Adrenal gland (tissue), 12 donors: ENCODE measurements around the gene TFR2. TPM values are rescaled to one million over a fixed set of nuclear protein-coding genes. Genes with fewer than 3 reads are reported as not detected.

Source experiments
- DNase-seq, 7 donors: peaks; one replicate each; pipeline ENCODE4 v3.0.0-alpha.2; 2019 to 2020
- H3K27ac ChIP-seq, 5 donors: fragments of 200-600 bp; sonication (generic) in 4 of 5; 1 replicate in 3 of 5; 2 replicates in 2 of 5; pipeline versions ENCODE4 v1.5.1 to v1.8.0; 2016 to 2020; ENCODE audit warnings: mild to moderate bottlenecking in 1 of 5
- H3K27me3 ChIP-seq: fragments of 200-600 bp; 2 replicates; pipeline ENCODE4 v1.8.0; 2021
- H3K36me3 ChIP-seq, 2 donors: fragments of 200-600 bp; replicated peaks in 1 of 2; 1 replicate in 1 of 2; 2 replicates in 1 of 2; pipeline versions ENCODE4 v1.5.1 to v1.8.0; 2018 to 2022
- H3K4me1 ChIP-seq, 2 donors: fragments of 200-600 bp; replicated peaks in 1 of 2; 1 replicate in 1 of 2; 2 replicates in 1 of 2; pipeline versions ENCODE4 v1.5.1 to v1.8.0; 2018 to 2021
- H3K4me3 ChIP-seq, 4 donors: fragments of 200-600 bp; sonication (generic) in 3 of 4; one replicate each; pipeline ENCODE4 v1.5.1; 2016 to 2018
- H3K9me3 ChIP-seq, 3 donors: fragments of 200-600 bp; sonication (generic) in 1 of 3; replicated peaks in 1 of 3; 1 replicate in 2 of 3; 2 replicates in 1 of 3; pipeline versions ENCODE4 v1.5.1 to v1.8.0; 2016 to 2021
- CTCF ChIP-seq, 6 experiments: fragments of 450-650 bp in 4 of 6; fragments of 200-600 bp in 2 of 6; sonication (generic) in 1 of 6; IDR thresholded peaks; 1 replicate in 5 of 6; 2 replicates in 1 of 6; pipeline versions ENCODE4 v1.5.1 to v1.8.0; 2016 to 2021; ENCODE audit warnings: antibody characterized with exemption in 6 of 6, mild to moderate bottlenecking in 2 of 6, moderate library complexity in 1 of 6
- POLR2A ChIP-seq, 2 donors: fragments of 450-650 bp; IDR thresholded peaks; one replicate each; pipeline ENCODE4 v1.6.1; 2017; ENCODE audit warnings: antibody characterized with exemption in 2 of 2, mild to moderate bottlenecking in 2 of 2, moderate library complexity in 1 of 2
- WGBS, 4 donors: extraction: QIAGEN DNeasy Blood & Tissue Kit in 2 of 4; methylation state at CpG; one replicate each; pipeline versions ENCODE4 v1.1.5 to v1.1.7; 2013 to 2017; 5-methylcytosine and 5-hydroxymethylcytosine counted together
- intact Hi-C, 2 donors: fragments of 100-400 bp; cut with DNase I; formaldehyde crosslinking; loops; one replicate each; pipeline versions ENCODE4 v1.14.1 to v1.15.0; 2022 to 2023
- polyA plus RNA-seq, 3 donors: library from polyadenylated mRNA; stranded (reverse); fragments of 200-250 nt in 2 of 3; fragments of 350-450 nt in 1 of 3; fragmentation: Illumina TruSeq in 1 of 3; extraction: RNeasy Lipid Tissue Mini Kit (QIAGEN cat#74804) in 1 of 3; gene quantifications; one replicate each; pipeline ENCODE4 v1.2.3, GENCODE V29; 2013 to 2014
- total RNA-seq, 9 donors: library from RNA; depleted of rRNA in 4 of 9; stranded (reverse); fragments of >200 nt in 4 of 9; fragments of 120-200 nt in 1 of 9; fragmentation: NEBNext Ultra II Directional in 1 of 9; extraction: Animal tissue kit (Norgen Biotek cat#: 25700) in 1 of 9; gene quantifications; one replicate each; pipeline versions ENCODE4 v1.1.0 to v1.2.4, GENCODE V29; 2013 to 2023
- donor health status: healthy with polysubstance abuse.
- donor health status: Bipolar disorder and iron deficiency.
- donor health status: DM: yes; HTN: yes; CAD: no.
- donor health status: DM: no; HTN: no; CAD: no.
- donor health status: DM: no; HTN: no; CAD: no.
- donor health status: DM: yes; HTN: yes; CAD: no.

Gene TFR2
- total and polyA plus RNA-seq, 12 donors: 0.24 to 6.7 (median 1.3) TPM

- Histone ChIP-seq H3K4me1 (peaks cover 16 to 58% of the 10 kb centered on the region in 2 donors), H3K27me3 (no peaks in the 10 kb centered on the region), H3K4me3 (no peak overlapping the region), H3K27ac (peak overlapping the region in 4 of 5 donors; percentile 32 to 71 (median 60)), H3K36me3 (peaks cover 0 to 59% of the 10 kb centered on the region in 2 donors), H3K9me3 (no peaks in the 10 kb centered on the region)
- TF ChIP-seq CTCF (IDR thresholded peaks at IDR 0.05) (no peak), POLR2A (IDR thresholded peaks at IDR 0.05) (no peak)
- peak; percentile 69 to 83 (median 78) for DNase-seq
- 59 to 68% (median 62%) methylated on average over 17 to 25 of the region's 25 CpGs for whole genome bisulfite sequencing, 4 donors
- intact Hi-C loops: loop anchor here in 1 of 2 donors (5.0 kb wide), 2 partner anchors 116 to 221 kb away; partner anchors contain the start of gene SAP25
These were observed 46.5 kb upstream of the TFR2 start for GRCh38 chr7:100687751-100688300.

DNA sequence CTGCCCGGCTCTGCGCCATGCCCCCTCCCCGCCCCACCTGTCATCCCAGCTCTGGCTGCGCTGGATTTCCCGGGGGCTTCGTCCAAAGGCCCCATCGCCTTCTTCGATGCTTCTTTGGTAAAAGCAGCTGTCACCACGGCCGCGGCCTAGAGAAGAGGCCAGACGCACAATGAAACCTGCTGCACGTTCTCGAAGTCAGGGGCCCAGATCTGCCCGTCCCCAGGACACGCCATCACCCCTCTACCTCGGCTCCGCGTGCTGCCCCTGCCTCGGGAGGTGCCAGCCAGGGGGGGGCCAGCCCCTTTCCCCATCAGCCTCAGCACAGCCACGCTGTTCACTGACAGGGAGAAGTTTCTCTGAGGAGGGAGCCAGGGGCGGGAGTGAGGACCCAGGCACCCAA, 45.9 kb upstream of the TFR2 start:
- H3K4me3 ChIP-seq: no peak overlapping the region
- peaks cover 0 to 64% of the 10 kb centered on the region in 2 donors for H3K36me3 ChIP-seq
- no peaks in the 10 kb centered on the region for H3K27me3 ChIP-seq
- peaks cover 11 to 52% of the 10 kb centered on the region in 2 donors for H3K4me1 ChIP-seq
- DNase-seq: peak in 1 of 7 donors; percentile 22
- no peak for TF ChIP-seq CTCF (IDR thresholded peaks at IDR 0.05)
- no peak for TF ChIP-seq POLR2A (IDR thresholded peaks at IDR 0.05)
- no peaks in the 10 kb centered on the region for H3K9me3 ChIP-seq
- WGBS, 4 donors: 86 to 95% (median 88%) methylated on average over 17 to 22 of the region's 22 CpGs
- intact Hi-C loops: loop anchor here in 1 of 2 donors (5.0 kb wide), 2 partner anchors 115 to 220 kb away; partner anchors contain the start of gene SAP25
- H3K27ac ChIP-seq: peak overlapping the region in 2 of 5 donors; percentile 69 to 71

GRCh38 chr7:100686822-100687211, 45.5 kb upstream of the TFR2 start:
- Histone ChIP-seq H3K27me3 (no peaks in the 10 kb centered on the region), H3K9me3 (no peaks in the 10 kb centered on the region), H3K4me1 (peaks cover 9 to 51% of the 10 kb centered on the region in 2 donors), H3K4me3 (no peak overlapping the region), H3K27ac (peak overlapping the region in 1 of 5 donors; percentile 71), H3K36me3 (peaks cover 0 to 68% of the 10 kb centered on the region in 2 donors)
- peak in 1 of 7 donors; percentile 13 for DNase-seq
- TF ChIP-seq POLR2A (IDR thresholded peaks at IDR 0.05) (no peak), CTCF (IDR thresholded peaks at IDR 0.05) (no peak)
- 83 to 90% (median 90%) methylated on average over 13 to 17 of the region's 17 CpGs for WGBS, 4 donors
- intact Hi-C loops: loop anchor here in 1 of 2 donors (5.0 kb wide), 2 partner anchors 115 to 220 kb away; partner anchors contain the start of gene SAP25

GRCh38 chr7:100686201-100686821, 45.0 kb upstream of the TFR2 start:
- H3K27me3 ChIP-seq: no peaks in the 10 kb centered on the region
- DNase-seq: peak in 3 of 7 donors; percentile 13 to 32 (median 25)
- peaks cover 9 to 47% of the 10 kb centered on the region in 2 donors for H3K4me1 ChIP-seq
- H3K27ac ChIP-seq: peak overlapping the region in 1 of 5 donors; percentile 71
- WGBS, 4 donors: 71 to 86% (median 77%) methylated on average over 32 to 33 of the region's 33 CpGs
- no peaks in the 10 kb centered on the region for H3K9me3 ChIP-seq
- intact Hi-C loops: loop anchor here in 1 of 2 donors (5.0 kb wide), 2 partner anchors 114 to 219 kb away; partner anchors contain the start of gene SAP25
- no peak for TF ChIP-seq CTCF (IDR thresholded peaks at IDR 0.05)
- TF ChIP-seq POLR2A (IDR thresholded peaks at IDR 0.05): no peak
- no peak overlapping the region for H3K4me3 ChIP-seq
- peaks cover 0 to 73% of the 10 kb centered on the region in 2 donors for H3K36me3 ChIP-seq
